Left lung (tissue), 10 donors: ENCODE data around the gene CMKLR1. TPM values are rescaled to one million over a fixed set of nuclear protein-coding genes. Genes with fewer than 3 reads are reported as not detected.

Experiments
- ATAC-seq: fragments of 200-7000 bp; cut with Tn5 transposase; one replicate; pipeline ENCODE4 v1.9.1; 2020; ENCODE audit warnings: moderate library complexity
- DNase-seq, 4 donors: peaks; one replicate each; pipeline ENCODE4 v3.0.0-alpha.2; 2013 to 2020
- H3K27ac ChIP-seq, 2 donors: fragments of 200-600 bp; sonication (generic) in 1 of 2; one replicate each; pipeline versions ENCODE4 v1.5.0 to v1.8.0; 2020 to 2021
- H3K27me3 ChIP-seq, 2 donors: fragments of 200-600 bp; sonication (generic) in 1 of 2; one replicate each; pipeline versions ENCODE4 v1.5.0 to v1.8.0; 2020 to 2021
- H3K36me3 ChIP-seq, 2 donors: fragments of 200-600 bp; sonication (generic) in 1 of 2; one replicate each; pipeline versions ENCODE4 v1.5.0 to v1.8.0; 2020 to 2021
- H3K4me1 ChIP-seq, 2 donors: fragments of 200-600 bp; one replicate each; pipeline ENCODE4 v1.8.0; 2021
- H3K4me3 ChIP-seq, 2 donors: fragments of 200-600 bp; sonication (generic) in 1 of 2; one replicate each; pipeline versions ENCODE4 v1.5.0 to v1.8.0; 2020 to 2021; ENCODE audit warnings: mild to moderate bottlenecking in 1 of 2
- H3K9me3 ChIP-seq, 2 donors: fragments of 200-600 bp; sonication (generic) in 1 of 2; one replicate each; pipeline versions ENCODE4 v1.5.0 to v1.8.0; 2020 to 2021
- intact Hi-C, 2 donors: fragments of 100-400 bp; cut with DNase I; formaldehyde crosslinking; loops; one replicate each; pipeline versions ENCODE4 v1.11.2 to v1.14.2; 2022
- polyA plus RNA-seq, 6 donors: library from polyadenylated mRNA; unstranded; fragments of 120-200 nt; gene quantifications; one replicate each; pipeline ENCODE4 v1.2.1, GENCODE V29; 2013; ENCODE audit not compliant: insufficient read length in 6 of 6
- total RNA-seq, 2 donors: library from RNA; stranded (reverse); fragmentation: NEBNext Ultra II Directional; extraction: Animal tissue kit (Norgen Biotek cat#: 25700); gene quantifications; one replicate each; pipeline ENCODE4 v1.2.1, GENCODE V29; 2021
- TF ChIP-seq, protein P1 (sequence below), 2 donors: fragments of 200-600 bp; sonication (generic) in 1 of 2; IDR thresholded peaks; one replicate each; pipeline versions ENCODE4 v1.5.0 to v1.8.0; 2021; ENCODE audit warnings: antibody characterized with exemption in 2 of 2
- donor health status: DM: no; HTN: yes; CAD: no.
- donor health status: DM: no; HTN: no; CAD: no.

CMKLR1 gene
- total and polyA plus RNA-seq, 8 donors: 10.1 to 31.2 (median 12.9) TPM

DNA sequence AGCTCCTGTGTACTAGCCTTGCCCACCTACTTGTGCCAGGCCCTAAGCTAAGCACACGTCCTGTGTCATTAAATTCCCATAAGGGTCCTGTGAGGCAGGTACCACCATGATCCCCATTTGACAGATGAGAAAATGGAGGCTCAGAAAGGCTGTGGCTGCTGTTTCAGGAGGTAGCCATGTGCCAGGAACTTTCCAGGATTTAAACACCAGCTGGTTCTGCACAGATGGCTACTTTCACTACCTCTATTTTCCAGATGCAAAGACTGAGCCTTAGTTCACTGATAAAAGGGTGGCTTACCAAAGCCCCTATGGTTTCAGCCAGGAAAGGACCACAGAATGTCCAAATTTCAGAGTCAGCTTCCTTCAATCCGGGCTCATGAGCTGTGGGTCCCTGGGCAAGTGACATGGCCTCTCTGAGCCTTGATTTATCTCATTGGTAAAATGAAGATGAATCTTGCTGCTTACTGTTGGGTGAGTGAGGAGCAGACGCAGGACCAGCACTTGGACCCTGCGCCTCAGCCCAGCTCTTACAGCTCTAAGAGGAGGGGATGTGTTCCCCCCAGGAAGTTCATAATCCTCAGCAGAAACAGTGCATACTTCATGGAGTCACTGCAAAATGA, 23.5 kb downstream of the CMKLR1 start:
- intact Hi-C loops: no loop called here
- Histone ChIP-seq H3K9me3 (no peaks in the 10 kb centered on the region), H3K27ac (peak overlapping the region in 1 of 2 donors; percentile 61), H3K27me3 (no peaks in the 10 kb centered on the region), H3K4me1 (peaks cover 23 to 72% of the 10 kb centered on the region in 2 donors), H3K36me3 (no peaks in the 10 kb centered on the region), H3K4me3 (no peak overlapping the region)
- TF ChIP-seq, protein P1, sequence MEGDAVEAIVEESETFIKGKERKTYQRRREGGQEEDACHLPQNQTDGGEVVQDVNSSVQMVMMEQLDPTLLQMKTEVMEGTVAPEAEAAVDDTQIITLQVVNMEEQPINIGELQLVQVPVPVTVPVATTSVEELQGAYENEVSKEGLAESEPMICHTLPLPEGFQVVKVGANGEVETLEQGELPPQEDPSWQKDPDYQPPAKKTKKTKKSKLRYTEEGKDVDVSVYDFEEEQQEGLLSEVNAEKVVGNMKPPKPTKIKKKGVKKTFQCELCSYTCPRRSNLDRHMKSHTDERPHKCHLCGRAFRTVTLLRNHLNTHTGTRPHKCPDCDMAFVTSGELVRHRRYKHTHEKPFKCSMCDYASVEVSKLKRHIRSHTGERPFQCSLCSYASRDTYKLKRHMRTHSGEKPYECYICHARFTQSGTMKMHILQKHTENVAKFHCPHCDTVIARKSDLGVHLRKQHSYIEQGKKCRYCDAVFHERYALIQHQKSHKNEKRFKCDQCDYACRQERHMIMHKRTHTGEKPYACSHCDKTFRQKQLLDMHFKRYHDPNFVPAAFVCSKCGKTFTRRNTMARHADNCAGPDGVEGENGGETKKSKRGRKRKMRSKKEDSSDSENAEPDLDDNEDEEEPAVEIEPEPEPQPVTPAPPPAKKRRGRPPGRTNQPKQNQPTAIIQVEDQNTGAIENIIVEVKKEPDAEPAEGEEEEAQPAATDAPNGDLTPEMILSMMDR (IDR thresholded peaks at IDR 0.05): no peak
- no peak for DNase-seq
- ATAC-seq: no peak

DNA sequence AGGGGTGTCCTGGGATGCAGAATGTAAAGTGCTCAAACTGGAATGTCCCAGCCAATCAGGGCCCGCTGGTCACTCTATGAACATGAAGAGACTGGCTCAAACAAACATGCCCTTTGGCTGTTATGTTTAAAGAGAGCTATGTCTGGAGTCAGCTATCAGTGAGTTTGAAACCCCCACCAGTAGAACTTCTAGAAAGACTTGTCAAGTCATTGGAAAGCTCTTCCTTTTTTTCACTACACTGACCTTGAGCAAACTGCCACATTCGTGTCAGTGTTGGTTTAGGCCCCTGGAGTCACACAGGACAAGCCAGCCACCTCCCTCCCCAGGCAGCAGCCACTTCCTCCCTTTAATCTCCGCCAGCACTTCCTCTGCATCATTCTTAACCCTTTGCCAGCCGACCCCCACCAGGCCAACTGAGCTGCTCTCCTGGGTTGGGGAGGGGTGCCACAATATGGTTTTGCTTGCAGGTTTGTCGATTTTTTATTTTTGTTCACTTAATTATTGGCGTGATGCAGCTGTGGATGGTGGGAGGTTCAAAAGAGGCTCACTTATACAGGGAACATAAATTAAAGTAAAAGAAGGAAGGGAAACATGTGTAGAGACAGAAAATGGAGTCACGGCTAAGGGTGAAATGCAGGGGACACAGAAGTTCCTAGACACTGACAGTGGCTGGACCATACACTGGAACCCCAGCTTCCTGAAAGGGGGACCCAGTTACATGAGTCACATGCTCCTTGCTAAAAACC, 25.3 kb downstream of the CMKLR1 start:
- peaks cover 23 to 80% of the 10 kb centered on the region in 2 donors for H3K4me1 ChIP-seq
- peak in 2 of 4 donors; percentile 52 to 76 for DNase-seq
- intact Hi-C loops: no loop called here
- peak overlapping the region; percentile 76 to 83 for H3K27ac ChIP-seq
- H3K27me3 ChIP-seq: no peaks in the 10 kb centered on the region
- peak; percentile 76 for ATAC-seq
- no peaks in the 10 kb centered on the region for H3K9me3 ChIP-seq
- no peak overlapping the region for H3K4me3 ChIP-seq
- H3K36me3 ChIP-seq: no peaks in the 10 kb centered on the region
- TF ChIP-seq, protein P1 (IDR thresholded peaks at IDR 0.05): no peak

DNA sequence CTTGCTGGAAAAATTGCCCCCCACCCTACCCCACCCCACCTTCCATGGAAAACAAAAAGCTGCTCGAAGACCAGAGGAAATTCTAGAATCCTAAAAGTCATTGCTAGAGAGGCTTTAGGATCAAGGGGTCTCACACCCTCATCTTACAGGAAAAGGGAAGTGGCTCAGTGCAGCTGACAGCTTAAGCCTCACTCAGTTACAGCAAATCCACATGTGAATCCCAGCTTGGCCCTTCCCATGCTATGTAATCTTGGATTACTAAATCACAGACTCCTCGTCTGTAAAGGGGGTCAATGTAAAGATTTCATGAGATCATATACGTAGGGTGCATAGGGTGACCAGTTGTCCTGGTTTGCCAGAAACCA, 25.9 kb downstream of the CMKLR1 start:
- no peaks in the 10 kb centered on the region for H3K9me3 ChIP-seq
- intact Hi-C loops: no loop called here
- no peaks in the 10 kb centered on the region for H3K27me3 ChIP-seq
- no peak for DNase-seq
- peaks cover 25 to 80% of the 10 kb centered on the region in 2 donors for H3K4me1 ChIP-seq
- ATAC-seq: peak; percentile 53
- H3K36me3 ChIP-seq: no peaks in the 10 kb centered on the region
- H3K27ac ChIP-seq: peak overlapping the region; percentile 76 to 83
- no peak overlapping the region for H3K4me3 ChIP-seq
- TF ChIP-seq, protein P1 (IDR thresholded peaks at IDR 0.05): no peak

DNA sequence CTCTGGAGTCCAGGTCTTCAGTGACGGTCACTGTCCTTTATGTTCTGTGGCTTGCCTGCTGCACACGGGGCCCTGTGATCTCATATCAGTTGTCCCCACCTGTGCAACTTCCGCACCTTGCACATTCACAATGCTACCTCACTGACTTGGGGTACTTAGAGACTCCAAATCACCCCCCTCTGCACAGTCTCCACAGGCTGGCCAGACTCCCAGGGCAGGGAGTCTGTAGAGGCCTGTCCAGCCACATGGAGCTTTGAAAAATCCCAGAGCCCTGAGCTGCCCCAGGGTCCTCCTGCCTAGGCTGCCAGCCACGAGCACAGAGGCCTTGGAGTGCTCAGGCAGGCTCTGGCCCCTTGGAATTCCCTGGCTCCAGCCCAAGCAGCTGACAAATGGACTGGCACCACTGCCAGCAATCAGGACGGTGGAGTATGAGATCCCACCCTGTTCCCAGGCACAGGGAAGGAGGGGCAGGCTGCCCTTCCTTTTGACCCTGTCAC, 26.4 kb downstream of the CMKLR1 start:
- peak; percentile 51 for ATAC-seq
- Histone ChIP-seq H3K27me3 (no peaks in the 10 kb centered on the region), H3K4me3 (no peak overlapping the region), H3K27ac (peak overlapping the region; percentile 76 to 83), H3K36me3 (no peaks in the 10 kb centered on the region), H3K4me1 (peaks cover 29 to 81% of the 10 kb centered on the region in 2 donors), H3K9me3 (no peaks in the 10 kb centered on the region)
- DNase-seq: peak in 2 of 4 donors; percentile 59 to 66
- TF ChIP-seq, protein P1 (IDR thresholded peaks at IDR 0.05): no peak
- intact Hi-C loops: no loop called here

DNA sequence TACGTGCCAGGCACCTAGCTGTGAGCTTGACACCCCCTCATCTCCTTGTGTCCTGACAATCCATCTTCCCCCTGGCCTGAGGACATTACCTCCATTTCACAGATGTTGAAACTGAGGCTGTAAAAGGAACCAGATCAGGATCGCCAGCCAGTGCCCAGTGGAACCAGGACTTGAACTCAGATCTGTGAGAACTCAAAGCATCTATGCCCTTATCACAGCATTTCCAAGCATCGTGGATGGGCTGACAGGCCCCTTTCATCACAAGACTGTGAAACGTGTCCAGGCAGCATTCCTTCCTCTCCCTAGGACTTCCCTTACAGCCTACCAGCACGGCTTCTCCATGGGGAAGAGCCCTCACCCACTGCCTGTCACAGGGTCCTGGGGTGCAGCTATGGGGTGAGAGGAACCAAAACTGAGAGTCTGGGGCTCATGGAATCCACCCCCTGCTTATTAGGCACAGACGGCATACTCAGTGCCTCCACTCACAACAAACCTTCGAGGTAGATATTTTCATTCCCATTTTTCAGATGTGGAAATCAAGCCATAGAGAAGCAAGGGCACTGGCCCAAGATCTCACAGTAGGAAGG, 26.9 kb downstream of the CMKLR1 start:
- TF ChIP-seq, protein P1 (IDR thresholded peaks at IDR 0.05): no peak
- Histone ChIP-seq H3K27ac (peak overlapping the region; percentile 76 to 83), H3K27me3 (no peaks in the 10 kb centered on the region), H3K4me1 (peaks cover 29 to 82% of the 10 kb centered on the region in 2 donors), H3K36me3 (no peaks in the 10 kb centered on the region), H3K9me3 (no peaks in the 10 kb centered on the region), H3K4me3 (no peak overlapping the region)
- DNase-seq: no peak
- no peak for ATAC-seq
- intact Hi-C loops: no loop called here
